ENCODE results near the gene CERK.
"Not testable (repeated sequence)": the region's sequence is repeated elsewhere in the genome, so short reads cannot be mapped to it uniquely, and the experiment has no call there.

Gene CERK

GRCh38 chr22:46641811-46642266 is 96.2 kb downstream of the CERK start:
- no peak for DNase-seq

- no peak for DNase-seq
Measured at GRCh38 chr22:46640293-46641055, 97.6 kb downstream of the CERK start.

GRCh38 chr22:46639843-46640242 is 98.2 kb downstream of the CERK start:
- DNase-seq: no peak

DNA sequence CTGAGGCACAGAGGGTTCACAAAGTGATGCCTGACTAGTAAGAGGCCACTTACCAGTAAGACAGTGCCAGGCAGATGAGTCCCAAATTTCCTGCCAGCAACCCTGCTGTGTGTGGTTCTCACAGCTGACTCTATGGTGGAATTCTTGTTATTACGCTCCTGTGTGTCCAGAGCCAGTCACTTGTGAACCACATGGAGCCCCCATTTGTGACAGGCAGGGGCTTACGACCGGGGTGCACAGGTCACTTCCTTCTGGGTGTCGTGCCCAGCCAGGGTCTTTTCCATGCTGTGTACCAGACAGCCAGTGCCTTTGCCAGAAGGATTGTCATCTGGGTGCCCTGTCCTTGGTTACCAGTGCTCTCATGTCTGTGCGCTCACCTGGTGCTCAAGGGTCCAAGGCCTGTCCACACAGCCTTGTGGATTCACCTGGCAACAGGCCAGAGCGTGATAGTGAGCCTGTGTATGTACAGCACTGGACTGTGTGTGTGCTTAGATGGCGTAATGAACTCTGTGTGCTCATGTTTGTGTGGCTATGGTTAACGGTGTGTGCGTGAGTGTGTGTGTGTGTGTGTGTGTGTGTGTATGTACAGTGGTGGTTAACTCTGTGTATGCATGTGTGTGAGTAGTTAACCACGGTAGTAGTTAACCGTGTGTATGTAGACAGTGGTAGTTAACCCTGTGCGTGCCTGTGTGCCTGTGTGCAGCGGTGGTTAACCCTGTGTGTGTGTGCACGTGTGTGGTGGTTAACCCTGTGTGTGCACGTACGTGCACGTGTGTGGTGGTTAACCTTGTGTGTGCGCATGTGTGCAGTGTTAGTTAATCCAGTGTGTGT is 99.2 kb downstream of the CERK start:
- DNase-seq: no peak

GRCh38 chr22:46637711-46638600 is 100.1 kb downstream of the CERK start:
- no peak for DNase-seq

- DNase-seq: no peak
Measured at GRCh38 chr22:46636221-46637002, 101.6 kb downstream of the CERK start.

- no peak for DNase-seq
Measured at GRCh38 chr22:46635756-46636155, 102.3 kb downstream of the CERK start.

DNA sequence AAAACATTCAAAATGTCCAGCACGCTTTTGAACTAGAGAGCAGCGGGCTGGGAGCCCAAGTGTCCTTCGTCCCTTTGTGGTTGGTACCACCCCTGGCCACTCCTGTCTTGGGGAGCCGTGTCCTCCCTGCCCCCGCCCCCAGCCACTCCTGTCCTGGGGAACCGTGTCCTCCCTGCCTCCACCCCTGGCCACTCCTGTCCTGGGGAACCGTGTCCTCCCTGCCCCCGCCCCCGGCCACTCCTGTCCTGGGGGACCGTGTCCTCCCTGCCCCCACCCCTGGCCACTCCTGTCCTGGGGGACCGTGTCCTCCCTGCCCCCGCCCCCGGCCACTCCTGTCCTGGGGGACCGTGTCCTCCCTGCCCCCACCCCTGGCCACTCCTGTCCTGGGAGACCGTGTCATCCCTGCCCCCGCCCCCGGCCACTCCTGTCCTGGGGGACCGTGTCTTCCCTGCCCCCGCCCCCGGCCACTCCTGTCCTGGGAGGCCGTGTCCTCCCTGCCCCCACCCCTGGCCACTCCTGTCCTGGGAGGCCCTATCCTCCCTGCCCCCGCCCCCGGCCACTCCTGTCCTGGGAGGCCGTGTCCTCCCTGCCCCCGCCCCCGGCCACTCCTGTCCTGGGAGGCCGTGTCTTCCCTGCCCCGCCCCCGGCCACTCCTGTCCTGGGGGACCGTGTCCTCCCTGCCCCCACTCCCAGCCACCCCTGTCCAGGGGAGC is 102.9 kb downstream of the CERK start:
- DNase-seq: not testable (repeated sequence)

All from activated gamma-delta T cell (primary cell).